Glomerular endothelial cell (primary cell): ENCODE results near the gene CWC25. TPM values are rescaled to one million over a fixed set of nuclear protein-coding genes. Genes with fewer than 3 reads are reported as not detected.

ENCODE experiments used
- DNase-seq: peaks from one replicate; pipeline ENCODE4 v3.0.0-alpha.2; 2011; ENCODE audit warnings: low read depth, low spot score; ENCODE audit errors: extremely low read depth
- total RNA-seq: library from RNA; depleted of rRNA; stranded (reverse); fragments of >200 nt; gene quantifications from 2 replicates; pipeline ENCODE4 v1.2.3, GENCODE V29; 2015

The CWC25 gene
- total RNA-seq, 1 donor from 2014 or later = 15.8 TPM

DNA sequence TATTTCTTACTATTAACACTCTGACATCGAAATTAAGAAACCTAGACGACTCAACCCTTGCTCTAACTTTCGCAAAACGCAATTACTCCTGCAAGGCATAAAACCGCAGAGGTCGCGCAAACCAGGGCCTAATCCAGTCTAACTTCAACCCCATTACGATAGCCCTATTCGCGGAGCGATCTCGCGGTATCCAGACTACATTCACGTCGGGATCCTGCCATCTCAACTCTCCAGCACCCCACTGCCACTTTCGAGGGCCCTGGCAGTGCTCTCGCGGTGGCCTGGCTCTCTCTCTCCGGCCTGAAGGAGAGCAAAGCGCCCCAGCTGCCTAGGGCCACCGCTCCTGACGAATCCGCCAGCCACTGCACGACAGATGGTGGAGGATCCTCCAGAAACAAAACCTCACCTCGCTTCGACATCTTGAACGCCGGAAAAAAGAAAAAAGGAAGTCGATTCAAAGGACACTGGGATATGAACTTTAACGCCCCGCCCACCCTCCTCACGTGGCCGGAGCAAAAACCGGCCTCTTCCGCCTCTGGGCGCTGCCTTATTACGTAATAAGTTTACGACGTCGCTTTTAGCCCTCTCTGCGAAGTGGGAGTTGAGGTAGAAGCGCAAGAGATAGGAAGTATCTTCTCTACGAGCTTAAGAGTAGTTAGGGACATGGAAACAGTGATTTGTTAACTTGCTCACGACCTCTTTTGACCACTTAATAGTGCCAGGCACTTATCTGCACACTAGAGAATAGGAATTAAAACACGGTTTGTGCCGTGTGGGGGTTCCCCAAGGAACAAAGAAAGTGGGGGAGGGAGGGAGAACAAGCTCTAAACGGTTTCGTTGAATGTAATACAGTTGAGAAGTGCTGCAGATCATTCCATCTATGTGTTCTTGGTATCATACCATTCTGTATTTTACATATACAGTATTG is 28.4 kb upstream of the CWC25 start, which contains the start of gene RPL23:
Gene RPL23 (minus strand): TSS at position 430 of the 928 bp plus-strand sequence. CDS start 11 bp downstream, at position 419.
- peak; percentile 91 for DNase-seq

GRCh38 chr17:38852771-38853291 is 27.7 kb upstream of the CWC25 start:
- DNase-seq = no peak

GRCh38 chr17:38851434-38851833 is 26.3 kb upstream of the CWC25 start:
- no peak for DNase-seq

- no peak for DNase-seq
Measured at GRCh38 chr17:38850374-38850773, 25.3 kb upstream of the CWC25 start.

- DNase-seq = no peak
Measured at GRCh38 chr17:38848939-38849605, 24.0 kb upstream of the CWC25 start.

DNA sequence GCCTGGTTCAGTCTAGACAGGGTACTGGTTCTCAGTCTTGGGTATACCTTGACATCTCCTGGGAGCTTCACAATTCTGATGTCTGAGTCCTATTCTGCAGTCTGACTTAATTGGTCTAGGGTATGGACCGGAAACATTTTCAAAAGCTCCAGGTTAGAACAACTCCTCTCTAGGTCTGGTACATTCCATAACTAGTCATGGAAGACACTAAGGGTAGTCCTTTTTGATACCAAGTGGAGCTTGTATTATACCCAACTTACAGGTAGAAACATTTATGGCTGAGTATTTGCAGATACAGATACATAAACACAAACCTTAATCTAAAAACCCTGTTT is 23.4 kb upstream of the CWC25 start:
- DNase-seq = no peak

DNA sequence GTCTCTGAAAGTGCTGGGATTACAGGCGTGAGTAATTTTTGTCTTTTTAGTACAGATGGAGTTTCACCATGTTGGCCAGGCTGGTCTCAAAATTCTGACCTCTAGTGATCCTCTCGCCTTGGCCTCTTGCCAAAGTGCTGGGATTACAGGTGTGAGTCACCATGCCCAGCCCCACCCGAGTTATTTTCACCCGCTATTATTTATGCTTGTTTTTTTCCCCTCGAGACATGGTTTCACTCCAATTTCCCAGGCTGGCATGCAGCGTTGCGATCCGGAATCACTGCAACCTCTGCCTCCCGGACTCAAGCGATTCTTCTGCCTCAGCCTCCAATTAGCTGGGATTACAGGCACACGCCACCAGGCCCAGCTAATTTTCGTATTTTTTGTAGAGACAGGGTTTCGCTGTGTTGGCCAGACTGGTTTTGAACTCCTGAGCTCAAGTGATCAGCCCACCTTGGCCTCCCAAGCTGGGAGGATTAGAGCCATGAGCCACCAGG is 19.2 kb upstream of the CWC25 start:
- no peak for DNase-seq

DNA sequence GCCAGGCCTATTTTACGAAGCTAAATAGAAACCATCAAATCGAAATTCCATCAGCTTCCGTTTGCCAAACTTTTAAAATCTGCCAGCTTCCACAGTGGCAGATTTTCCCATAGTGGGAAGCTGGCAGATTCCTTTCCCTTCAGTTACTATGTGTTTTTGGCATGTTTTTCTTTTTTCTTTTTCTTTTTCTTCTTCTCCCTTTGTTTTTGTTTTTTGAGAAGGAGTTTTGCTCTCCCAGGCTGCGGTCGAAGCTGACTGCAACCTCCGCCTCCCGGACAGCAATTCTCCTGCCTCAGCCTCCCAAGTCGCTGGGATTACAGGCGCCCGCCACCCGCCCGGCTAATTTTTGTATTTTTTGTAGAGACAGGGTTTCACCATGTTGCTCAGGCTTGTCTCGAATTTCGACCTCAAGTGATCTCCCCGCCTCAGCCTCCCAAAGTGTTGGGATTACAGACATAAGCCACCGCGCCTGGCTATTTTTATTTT is 684 bp upstream of the CWC25 start:
- DNase-seq = no peak

DNA sequence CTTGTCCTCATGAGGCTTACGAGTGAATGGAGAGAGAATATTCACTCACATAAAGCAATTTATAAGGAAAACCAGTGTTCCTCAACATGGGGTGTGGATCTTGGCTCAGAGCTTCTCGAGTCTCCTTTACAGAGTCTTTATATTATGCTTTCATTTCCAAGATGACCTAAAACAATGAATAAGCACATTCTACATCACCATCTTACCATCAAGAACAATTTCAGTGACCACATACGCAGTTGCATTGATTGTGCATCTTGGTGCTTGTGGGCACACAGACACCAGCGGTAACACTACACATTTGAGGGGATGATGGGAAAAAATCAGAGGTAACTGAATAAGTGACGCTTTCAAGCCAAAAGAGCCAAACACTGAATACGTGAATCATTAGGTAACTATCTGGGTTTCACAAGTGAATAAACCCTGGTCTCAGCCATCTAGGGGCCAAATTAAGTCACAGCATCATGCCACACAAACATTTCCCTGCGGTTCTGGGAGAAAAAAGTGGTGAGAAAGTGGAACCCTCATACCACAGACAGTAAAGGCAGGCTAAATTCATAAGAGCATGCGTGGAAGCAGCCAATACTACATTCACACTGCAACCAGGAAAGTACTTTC is 9.4 kb downstream of the CWC25 start:
- DNase-seq = no peak

DNA sequence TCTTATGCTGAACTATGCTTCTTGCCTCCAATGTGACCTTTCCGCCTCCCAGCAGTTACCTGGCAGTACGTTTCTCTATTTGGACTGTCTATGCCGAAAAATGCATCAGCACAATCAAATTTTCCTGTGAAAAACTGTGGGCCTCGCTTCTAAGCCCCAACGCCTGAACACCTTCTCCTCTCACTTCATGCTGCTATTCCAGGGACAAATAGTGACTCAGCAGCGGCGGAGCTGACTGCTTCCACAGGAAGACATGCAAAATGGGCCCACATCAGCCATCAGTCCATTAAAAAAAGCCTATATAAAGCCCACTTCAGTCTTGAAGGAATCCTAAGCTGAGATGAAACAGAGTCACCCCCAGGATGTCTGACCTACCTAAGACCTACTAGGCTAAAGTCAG is 15.3 kb downstream of the CWC25 start:
- no peak for DNase-seq

GRCh38 chr17:38800237-38800760 is 24.8 kb downstream of the CWC25 start:
- no peak for DNase-seq

- peak; percentile 68 for DNase-seq
Measured at GRCh38 chr17:38799501-38800236, 25.5 kb downstream of the CWC25 start, which contains the start of gene PIP4K2B. PIP4K2B (minus strand) TSS chr17:38799556; CDS start chr17:38799424, 132 bp downstream.

GRCh38 chr17:38798614-38799500 is 26.3 kb downstream of the CWC25 start:
- no peak for DNase-seq

GRCh38 chr17:38797828-38798227 is 27.3 kb downstream of the CWC25 start:
- no peak for DNase-seq

- DNase-seq = no peak
Measured at GRCh38 chr17:38797158-38797490, 28.0 kb downstream of the CWC25 start.

DNA sequence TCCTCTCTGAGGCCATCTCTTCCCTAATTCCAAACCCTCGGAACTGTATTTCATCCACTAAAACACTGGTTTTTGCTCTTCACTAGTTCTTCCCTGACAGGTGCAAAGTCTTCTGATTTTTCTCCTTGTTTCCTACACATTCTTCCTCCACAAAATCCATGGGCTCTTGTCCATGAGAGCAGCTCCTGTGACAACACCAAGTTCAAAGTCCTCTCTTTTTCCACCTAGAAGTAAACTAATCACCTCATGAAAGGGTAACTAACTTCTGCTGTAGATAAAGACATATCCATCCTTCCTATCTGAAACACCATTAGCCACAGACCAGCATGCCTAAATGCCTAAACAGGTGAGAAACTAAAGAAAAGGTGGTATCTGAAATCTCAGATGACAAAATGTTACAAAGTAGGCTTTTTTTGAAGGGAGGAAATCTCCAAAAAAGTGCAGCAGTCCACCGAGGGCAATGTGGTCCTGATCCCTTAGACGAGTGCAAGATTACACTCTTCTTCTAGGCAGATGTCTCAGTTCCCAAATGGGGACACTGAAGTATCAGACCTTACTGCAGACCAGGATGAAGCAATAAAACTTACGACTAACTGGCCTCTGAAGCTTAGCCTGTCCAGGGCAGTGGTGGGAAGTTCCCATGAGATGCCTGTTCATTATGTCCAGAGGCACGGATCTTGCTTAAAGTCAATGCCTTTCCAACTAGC is 28.5 kb downstream of the CWC25 start:
- DNase-seq = no peak

DNA sequence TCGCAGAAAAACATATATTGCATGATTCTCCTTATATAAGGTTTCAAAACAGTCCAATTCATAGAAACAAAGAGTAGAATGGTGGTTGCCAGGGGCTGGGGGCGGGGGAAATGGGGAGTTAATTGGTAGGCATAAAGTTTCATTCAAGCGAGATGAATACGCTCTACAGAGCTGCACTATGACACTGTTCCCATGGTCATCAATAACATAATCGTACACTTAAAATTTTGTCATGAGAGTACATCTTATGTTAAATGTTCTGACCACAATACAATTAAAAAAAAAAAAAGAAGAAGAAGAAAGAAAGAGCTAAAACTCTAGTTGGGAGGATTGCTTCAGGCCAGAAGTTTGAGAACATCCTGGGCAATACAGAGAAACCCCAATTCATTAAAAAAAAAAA is 30.9 kb downstream of the CWC25 start:
- DNase-seq = no peak

- no peak for DNase-seq
Measured at GRCh38 chr17:38791162-38791561, 34.0 kb downstream of the CWC25 start.
